ENCODE data around the gene NEMF.
"Not testable (repeated sequence)": the region's sequence is repeated elsewhere in the genome, so short reads cannot be mapped to it uniquely, and the experiment has no call there.

NEMF gene

GRCh38 chr14:49879646-49880204, 27.1 kb upstream of the NEMF start:
- peak; percentile 74 for DNase-seq

- no peak for DNase-seq
Observed at GRCh38 chr14:49876563-49877127, 24.1 kb upstream of the NEMF start.

GRCh38 chr14:49875640-49876198, 23.1 kb upstream of the NEMF start:
- no peak for DNase-seq

GRCh38 chr14:49873548-49873947, 21.0 kb upstream of the NEMF start:
- DNase-seq, result not testable (repeated sequence)

GRCh38 chr14:49870908-49871307, 18.3 kb upstream of the NEMF start:
- no peak for DNase-seq

- DNase-seq, result no peak
Observed at GRCh38 chr14:49868720-49869114, 16.1 kb upstream of the NEMF start.

- peak; percentile 99 for DNase-seq
Observed at GRCh38 chr14:49867831-49868719, 15.5 kb upstream of the NEMF start.

- DNase-seq, result peak; percentile 92
Observed at GRCh38 chr14:49865431-49865859, 12.9 kb upstream of the NEMF start.

- no peak for DNase-seq
Observed at GRCh38 chr14:49863487-49864281, 11.1 kb upstream of the NEMF start.

GRCh38 chr14:49862089-49862673, 9.6 kb upstream of the NEMF start:
- peak; percentile 89 for DNase-seq

- DNase-seq, result peak; percentile 75
Observed at GRCh38 chr14:49861699-49862088, 9.1 kb upstream of the NEMF start.

GRCh38 chr14:49860988-49861698, 8.6 kb upstream of the NEMF start:
- DNase-seq, result no peak

GRCh38 chr14:49858383-49858782, 5.8 kb upstream of the NEMF start:
- DNase-seq, result no peak

- DNase-seq, result no peak
Observed at GRCh38 chr14:49857427-49858003, 4.9 kb upstream of the NEMF start.

- peak; percentile 74 for DNase-seq
Observed at GRCh38 chr14:49853572-49854375, 1.2 kb upstream of the NEMF start.

- no peak for DNase-seq
Observed at GRCh38 chr14:49853158-49853477, 530 bp upstream of the NEMF start.

GRCh38 chr14:49851813-49852212, 775 bp downstream of the NEMF start:
- no peak for DNase-seq

- DNase-seq, result no peak
Observed at GRCh38 chr14:49849213-49849847, 3.3 kb downstream of the NEMF start.

- DNase-seq, result no peak
Observed at GRCh38 chr14:49828640-49829039, 23.9 kb downstream of the NEMF start.

GRCh38 chr14:49820176-49820575, 32.4 kb downstream of the NEMF start:
- DNase-seq, result no peak

Data from stimulated activated CD8-positive, alpha-beta memory T cell treated with anti-CD3 and anti-CD28 coated beads, Interleukin-4, amount 100 ng/mL, for 48 hours (primary cell).